ENCODE data around the gene CTXN3.
A peak's percentile ranks its signal among the peaks of the same experiment; 100 is the strongest.

CTXN3 gene

DNA sequence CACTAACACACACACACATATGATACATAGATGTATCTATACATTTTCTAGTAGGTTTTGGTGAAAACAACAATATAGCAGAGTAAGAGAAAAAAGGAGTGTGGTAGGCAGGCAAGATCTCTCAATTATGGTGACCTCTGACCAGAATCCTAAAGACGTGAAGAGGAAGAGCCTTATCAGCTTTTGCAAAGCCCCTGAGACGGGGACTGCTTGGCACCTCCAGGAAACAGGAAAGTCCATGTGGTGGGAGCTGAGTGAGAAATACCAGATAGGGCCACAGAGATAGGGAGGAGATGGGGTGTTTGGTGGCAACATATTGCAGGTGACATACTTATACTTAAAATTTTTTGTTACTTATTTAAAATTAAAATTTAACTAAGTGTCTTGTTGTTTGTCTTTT lies 39.9 kb upstream of the CTXN3 start:
- Histone ChIP-seq H4K8ac (ENCODE audit: low read depth, low read length) (no peak overlapping the region), H3K14ac (ENCODE audit: low read length) (no peak overlapping the region), H2BK5ac (ENCODE audit: low read depth, low read length, poor library complexity) (no peak overlapping the region), H3K23ac (ENCODE audit: low read length) (no peak overlapping the region), H3K27ac (ENCODE audit: low read depth, low read length) (no peak overlapping the region), H2AK5ac (ENCODE audit: low read length) (no peak overlapping the region), H2BK12ac (ENCODE audit: low read length) (no peak overlapping the region), H3K18ac (ENCODE audit: low read length) (no peak overlapping the region), H4K12ac (ENCODE audit: low read depth, low read length) (no peak overlapping the region), H3K4me3 (ENCODE audit: low read depth, low read length) (no peak overlapping the region), H2AFZ (ENCODE audit: insufficient read depth, low read length, poor library complexity) (no peak overlapping the region), H3K79me1 (ENCODE audit: low read length) (no peaks in the 10 kb centered on the region), H3K9ac (ENCODE audit: low read length) (no peak overlapping the region), H3K9me3 (ENCODE audit: insufficient read depth, low read depth, low read length) (no peaks in the 10 kb centered on the region), H3K4me1 (ENCODE audit: control insufficient read depth in 1 of 2, insufficient read depth in 2 of 2, low read length in 2 of 2) (no peaks in the 10 kb centered on the region), H4K91ac (ENCODE audit: low read depth, low read length) (no peak overlapping the region), H3K79me2 (ENCODE audit: control insufficient read depth, insufficient read depth, low read length, poor library complexity) (no peaks in the 10 kb centered on the region), H3K36me3 (ENCODE audit: control insufficient read depth in 1 of 2, insufficient read depth in 2 of 2, low read length in 2 of 2) (no peaks in the 10 kb centered on the region), H3K4me2 (ENCODE audit: low read length) (no peak overlapping the region), H2BK120ac (ENCODE audit: insufficient read depth, low read length, poor library complexity) (no peak overlapping the region), H3K27me3 (ENCODE audit: insufficient read depth, low read length) (no peaks in the 10 kb centered on the region), H3K4ac (ENCODE audit: low read depth, low read length) (no peak overlapping the region)
- WGBS (ENCODE audit: extremely low coverage, insufficient coverage, insufficient read length) = no CpG with 5 or more reads among the region's 2 CpGs
- no peak for DNase-seq

DNA sequence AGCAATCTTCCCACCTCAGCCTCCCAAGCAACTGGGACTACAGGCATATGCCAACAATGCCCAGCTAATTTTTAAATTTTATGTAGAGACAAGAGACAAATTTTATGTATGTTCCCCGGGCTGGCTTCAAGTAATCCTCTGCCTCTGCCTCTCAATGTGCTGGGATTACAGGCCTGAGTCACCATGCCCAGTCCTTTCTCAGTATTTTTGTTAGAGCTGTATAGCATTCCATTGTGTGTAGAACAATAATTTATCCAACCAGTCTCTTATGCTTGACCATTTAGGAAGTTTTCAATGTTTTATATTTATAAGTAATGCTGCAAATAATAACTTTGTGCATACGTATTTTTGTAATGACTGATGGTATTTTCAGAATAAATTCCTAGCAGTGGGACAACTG lies 38.9 kb upstream of the CTXN3 start:
- Histone ChIP-seq H2BK5ac (ENCODE audit: low read depth, low read length, poor library complexity) (no peak overlapping the region), H3K23ac (ENCODE audit: low read length) (no peak overlapping the region), H3K27ac (ENCODE audit: low read depth, low read length) (no peak overlapping the region), H3K18ac (ENCODE audit: low read length) (no peak overlapping the region), H3K27me3 (ENCODE audit: insufficient read depth, low read length) (no peaks in the 10 kb centered on the region), H3K4ac (ENCODE audit: low read depth, low read length) (no peak overlapping the region), H3K4me3 (ENCODE audit: low read depth, low read length) (no peak overlapping the region), H4K12ac (ENCODE audit: low read depth, low read length) (no peak overlapping the region), H3K79me1 (ENCODE audit: low read length) (no peaks in the 10 kb centered on the region), H3K9ac (ENCODE audit: low read length) (no peak overlapping the region), H2BK120ac (ENCODE audit: insufficient read depth, low read length, poor library complexity) (no peak overlapping the region), H3K36me3 (ENCODE audit: control insufficient read depth in 1 of 2, insufficient read depth in 2 of 2, low read length in 2 of 2) (no peaks in the 10 kb centered on the region), H3K4me2 (ENCODE audit: low read length) (no peak overlapping the region), H4K8ac (ENCODE audit: low read depth, low read length) (no peak overlapping the region), H2AK5ac (ENCODE audit: low read length) (no peak overlapping the region), H2BK12ac (ENCODE audit: low read length) (no peak overlapping the region), H3K79me2 (ENCODE audit: control insufficient read depth, insufficient read depth, low read length, poor library complexity) (no peaks in the 10 kb centered on the region), H2AFZ (ENCODE audit: insufficient read depth, low read length, poor library complexity) (no peak overlapping the region), H3K9me3 (ENCODE audit: insufficient read depth, low read depth, low read length) (no peaks in the 10 kb centered on the region), H4K91ac (ENCODE audit: low read depth, low read length) (no peak overlapping the region), H3K14ac (ENCODE audit: low read length) (no peak overlapping the region), H3K4me1 (ENCODE audit: control insufficient read depth in 1 of 2, insufficient read depth in 2 of 2, low read length in 2 of 2) (no peaks in the 10 kb centered on the region)
- no CpG with 5 or more reads among the region's 2 CpGs for WGBS (ENCODE audit: extremely low coverage, insufficient coverage, insufficient read length)
- no peak for DNase-seq

DNA sequence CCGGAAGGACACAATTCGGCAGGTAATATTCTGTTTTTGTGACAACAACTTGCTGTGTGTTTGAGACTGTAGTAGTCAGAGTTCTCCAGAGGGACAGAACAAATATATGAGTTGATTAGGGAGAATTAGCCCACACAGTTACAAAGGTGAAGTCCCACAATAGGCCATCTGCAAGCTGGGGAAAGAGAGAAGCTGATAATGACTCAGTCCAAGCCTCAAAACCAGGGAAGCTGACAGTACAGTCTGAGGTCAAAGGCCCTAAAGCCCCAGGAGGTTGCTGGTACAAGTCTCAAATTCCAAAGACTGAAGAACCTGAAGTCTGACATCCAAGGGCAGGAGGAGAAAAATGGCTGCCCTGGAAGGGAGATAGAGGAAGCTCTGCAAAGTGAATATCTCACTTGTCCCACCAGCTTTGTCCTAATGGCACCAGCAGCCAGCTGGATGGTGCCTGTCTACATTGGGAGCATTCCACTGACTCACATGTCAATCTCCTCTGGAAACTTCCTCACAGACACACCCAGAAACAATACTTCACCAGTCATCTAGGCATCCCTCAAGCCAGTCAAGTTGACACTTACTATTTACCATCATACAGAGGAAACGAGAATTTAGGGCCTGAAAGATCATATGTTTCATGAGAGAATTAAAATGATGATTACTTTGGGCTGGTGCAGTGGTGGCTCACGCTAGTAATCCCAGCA lies 36.3 kb upstream of the CTXN3 start:
- Histone ChIP-seq H3K9ac (ENCODE audit: low read length) (no peak overlapping the region), H4K8ac (ENCODE audit: low read depth, low read length) (no peak overlapping the region), H2BK120ac (ENCODE audit: insufficient read depth, low read length, poor library complexity) (no peak overlapping the region), H3K14ac (ENCODE audit: low read length) (no peak overlapping the region), H4K91ac (ENCODE audit: low read depth, low read length) (no peak overlapping the region), H2AK5ac (ENCODE audit: low read length) (no peak overlapping the region), H3K79me2 (ENCODE audit: control insufficient read depth, insufficient read depth, low read length, poor library complexity) (no peaks in the 10 kb centered on the region), H2BK5ac (ENCODE audit: low read depth, low read length, poor library complexity) (no peak overlapping the region), H3K27me3 (ENCODE audit: insufficient read depth, low read length) (no peaks in the 10 kb centered on the region), H3K4me3 (ENCODE audit: low read depth, low read length) (no peak overlapping the region), H3K27ac (ENCODE audit: low read depth, low read length) (no peak overlapping the region), H3K4me1 (ENCODE audit: control insufficient read depth in 1 of 2, insufficient read depth in 2 of 2, low read length in 2 of 2) (no peaks in the 10 kb centered on the region), H4K12ac (ENCODE audit: low read depth, low read length) (no peak overlapping the region), H3K4me2 (ENCODE audit: low read length) (no peak overlapping the region), H3K18ac (ENCODE audit: low read length) (no peak overlapping the region), H3K36me3 (ENCODE audit: control insufficient read depth in 1 of 2, insufficient read depth in 2 of 2, low read length in 2 of 2) (no peaks in the 10 kb centered on the region), H3K79me1 (ENCODE audit: low read length) (no peaks in the 10 kb centered on the region), H2AFZ (ENCODE audit: insufficient read depth, low read length, poor library complexity) (no peak overlapping the region), H3K4ac (ENCODE audit: low read depth, low read length) (no peak overlapping the region), H2BK12ac (ENCODE audit: low read length) (no peak overlapping the region), H3K23ac (ENCODE audit: low read length) (no peak overlapping the region), H3K9me3 (ENCODE audit: insufficient read depth, low read depth, low read length) (no peaks in the 10 kb centered on the region)
- WGBS (ENCODE audit: extremely low coverage, insufficient coverage, insufficient read length) = no CpG with 5 or more reads among the region's 4 CpGs
- DNase-seq = peak; percentile 43 to 57

DNA sequence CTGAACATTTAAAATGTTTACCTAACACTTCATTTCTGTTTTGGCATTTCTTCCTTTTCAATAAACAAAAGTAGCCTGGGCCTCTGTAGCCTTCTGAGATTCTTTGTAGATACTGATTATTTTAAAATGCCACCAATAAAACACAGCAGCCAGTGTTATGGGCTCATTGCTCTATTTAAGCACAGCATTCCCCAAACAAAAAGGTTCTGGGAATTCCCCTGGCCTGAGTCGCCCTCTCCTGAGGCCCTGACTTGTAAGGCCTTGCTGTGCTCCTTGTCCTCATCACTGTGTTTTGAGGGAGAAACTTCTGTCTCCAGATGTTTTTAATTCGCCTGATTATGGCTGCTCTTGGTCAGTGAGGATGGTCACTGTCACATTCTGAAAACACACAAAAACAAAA lies 33.0 kb upstream of the CTXN3 start:
- Histone ChIP-seq H2AFZ (ENCODE audit: insufficient read depth, low read length, poor library complexity) (no peak overlapping the region), H3K4me2 (ENCODE audit: low read length) (no peak overlapping the region), H2BK120ac (ENCODE audit: insufficient read depth, low read length, poor library complexity) (no peak overlapping the region), H2BK12ac (ENCODE audit: low read length) (no peak overlapping the region), H3K18ac (ENCODE audit: low read length) (no peak overlapping the region), H3K4ac (ENCODE audit: low read depth, low read length) (no peak overlapping the region), H3K23ac (ENCODE audit: low read length) (no peak overlapping the region), H4K12ac (ENCODE audit: low read depth, low read length) (no peak overlapping the region), H2BK5ac (ENCODE audit: low read depth, low read length, poor library complexity) (no peak overlapping the region), H3K9ac (ENCODE audit: low read length) (no peak overlapping the region), H2AK5ac (ENCODE audit: low read length) (no peak overlapping the region), H3K27ac (ENCODE audit: low read depth, low read length) (no peak overlapping the region), H3K4me1 (ENCODE audit: control insufficient read depth in 1 of 2, insufficient read depth in 2 of 2, low read length in 2 of 2) (no peaks in the 10 kb centered on the region), H3K9me3 (ENCODE audit: insufficient read depth, low read depth, low read length) (no peaks in the 10 kb centered on the region), H4K8ac (ENCODE audit: low read depth, low read length) (no peak overlapping the region), H4K91ac (ENCODE audit: low read depth, low read length) (no peak overlapping the region), H3K36me3 (ENCODE audit: control insufficient read depth in 1 of 2, insufficient read depth in 2 of 2, low read length in 2 of 2) (no peaks in the 10 kb centered on the region), H3K4me3 (ENCODE audit: low read depth, low read length) (no peak overlapping the region), H3K79me2 (ENCODE audit: control insufficient read depth, insufficient read depth, low read length, poor library complexity) (no peaks in the 10 kb centered on the region), H3K79me1 (ENCODE audit: low read length) (no peaks in the 10 kb centered on the region), H3K14ac (ENCODE audit: low read length) (no peak overlapping the region), H3K27me3 (ENCODE audit: insufficient read depth, low read length) (no peaks in the 10 kb centered on the region)
- DNase-seq = no peak
- no CpG with 5 or more reads among the region's 2 CpGs for WGBS (ENCODE audit: extremely low coverage, insufficient coverage, insufficient read length)
